HEK293 (cell line): ENCODE measurements around the gene RHBDL2.

Experiments used
- ELK4 ChIP-seq: IDR thresholded peaks from 2 replicates; pipeline ENCODE4 v1.6.1; 2011; ENCODE audit warnings: mild to moderate bottlenecking, low read depth, low read length, borderline replicate concordance
- GFI1B ChIP-seq: fragments of 450-650 bp; formaldehyde crosslinking; IDR thresholded peaks from 2 replicates; pipeline ENCODE4 v1.5.1; 2016; ENCODE audit warnings: missing biosample characterization, missing genetic modification characterization
- GLIS2 ChIP-seq: fragments of 450-650 bp; formaldehyde crosslinking; IDR thresholded peaks from 2 replicates; pipeline ENCODE4 v1.5.1; 2016; ENCODE audit warnings: missing biosample characterization, missing genetic modification characterization
- INSM2 ChIP-seq: fragments of 450-650 bp; formaldehyde crosslinking; IDR thresholded peaks from 2 replicates; pipeline ENCODE4 v1.5.1; 2016; ENCODE audit warnings: missing biosample characterization, missing genetic modification characterization
- KLF1 ChIP-seq: fragments of 450-650 bp; formaldehyde crosslinking; IDR thresholded peaks from 2 replicates; pipeline ENCODE4 v1.5.1; 2016; ENCODE audit warnings: missing biosample characterization, missing genetic modification characterization
- PRDM6 ChIP-seq: fragments of 450-650 bp; formaldehyde crosslinking; IDR thresholded peaks from 2 replicates; pipeline ENCODE4 v1.5.1; 2017; ENCODE audit warnings: missing biosample characterization, missing genetic modification characterization
- TSHZ1 ChIP-seq: fragments of 450-650 bp; formaldehyde crosslinking; IDR thresholded peaks from 2 replicates; pipeline ENCODE4 v1.5.1; 2016; ENCODE audit warnings: missing biosample characterization, missing genetic modification characterization, borderline replicate concordance
- YY2 ChIP-seq: fragments of 450-650 bp; formaldehyde crosslinking; IDR thresholded peaks from 2 replicates; pipeline ENCODE4 v1.5.1; 2016; ENCODE audit warnings: missing biosample characterization, missing genetic modification characterization
- ZFP3 ChIP-seq: fragments of 450-650 bp; formaldehyde crosslinking; IDR thresholded peaks from 2 replicates; pipeline ENCODE4 v1.5.1; 2016; ENCODE audit warnings: low read depth, missing biosample characterization, missing genetic modification characterization
- ZNF112 ChIP-seq: fragments of 450-650 bp; formaldehyde crosslinking; IDR thresholded peaks from 2 replicates; pipeline ENCODE4 v1.5.0; 2017; ENCODE audit warnings: missing biosample characterization, missing genetic modification characterization
- ZNF169 ChIP-seq: fragments of 450-650 bp; formaldehyde crosslinking; IDR thresholded peaks from 2 replicates; pipeline ENCODE4 v1.5.1; 2016; ENCODE audit warnings: missing biosample characterization, missing genetic modification characterization
- ZNF19 ChIP-seq: fragments of 450-650 bp; formaldehyde crosslinking; IDR thresholded peaks from 2 replicates; pipeline ENCODE4; 2016; ENCODE audit warnings: missing biosample characterization, missing genetic modification characterization, low read depth
- ZNF221 ChIP-seq: fragments of 450-650 bp; formaldehyde crosslinking; IDR thresholded peaks from 2 replicates; pipeline ENCODE4 v1.5.1; 2017; ENCODE audit warnings: missing biosample characterization, missing genetic modification characterization, borderline replicate concordance
- ZNF223 ChIP-seq: fragments of 450-650 bp; formaldehyde crosslinking; IDR thresholded peaks from 2 replicates; pipeline ENCODE4 v1.5.1; 2016; ENCODE audit warnings: missing biosample characterization, missing genetic modification characterization
- ZNF280C ChIP-seq: fragments of 450-650 bp; formaldehyde crosslinking; IDR thresholded peaks from 2 replicates; pipeline ENCODE4 v1.5.1; 2016; ENCODE audit warnings: missing biosample characterization, missing genetic modification characterization
- ZNF354C ChIP-seq: fragments of 450-650 bp; formaldehyde crosslinking; IDR thresholded peaks from 2 replicates; pipeline ENCODE4 v1.5.1; 2016; ENCODE audit warnings: missing biosample characterization, missing genetic modification characterization, low read depth, borderline replicate concordance
- ZNF37A ChIP-seq: fragments of 450-650 bp; IDR thresholded peaks from 2 replicates; pipeline ENCODE4 v1.5.1; 2018; ENCODE audit warnings: missing biosample characterization, missing genetic modification characterization
- ZNF416 ChIP-seq: fragments of 450-650 bp; formaldehyde crosslinking; IDR thresholded peaks from 2 replicates; pipeline ENCODE4 v1.5.1; 2016; ENCODE audit warnings: missing biosample characterization, missing genetic modification characterization
- ZNF426 ChIP-seq: fragments of 450-650 bp; formaldehyde crosslinking; IDR thresholded peaks from 2 replicates; pipeline ENCODE4 v1.5.1; 2017; ENCODE audit warnings: missing biosample characterization, missing genetic modification characterization, mild to moderate bottlenecking, inconsistent platforms, moderate library complexity
- ZNF473 ChIP-seq: fragments of 450-650 bp; formaldehyde crosslinking; IDR thresholded peaks from 2 replicates; pipeline ENCODE4 v1.5.1; 2017; ENCODE audit warnings: missing biosample characterization, missing genetic modification characterization
- ZNF544 ChIP-seq: fragments of 450-650 bp; formaldehyde crosslinking; IDR thresholded peaks from 2 replicates; pipeline ENCODE4 v1.5.0; 2017; ENCODE audit warnings: missing biosample characterization, missing genetic modification characterization
- ZNF549 ChIP-seq: fragments of 450-650 bp; IDR thresholded peaks from 2 replicates; pipeline ENCODE4 v1.5.1; 2018; ENCODE audit warnings: missing biosample characterization, missing genetic modification characterization, mild to moderate bottlenecking, inconsistent platforms, moderate library complexity
- ZNF585B ChIP-seq: fragments of 450-650 bp; formaldehyde crosslinking; IDR thresholded peaks from 2 replicates; pipeline ENCODE4 v1.5.1; 2016; ENCODE audit warnings: missing biosample characterization, missing genetic modification characterization
- ZNF629 ChIP-seq: fragments of 450-650 bp; formaldehyde crosslinking; IDR thresholded peaks from 2 replicates; pipeline ENCODE4 v1.5.1; 2017; ENCODE audit warnings: missing biosample characterization, missing genetic modification characterization
- ZNF654 ChIP-seq: fragments of 450-650 bp; formaldehyde crosslinking; IDR thresholded peaks from 2 replicates; pipeline ENCODE4 v1.5.1; 2016; ENCODE audit warnings: low read depth, missing biosample characterization, missing genetic modification characterization
- ZNF664 ChIP-seq: fragments of 450-650 bp; formaldehyde crosslinking; IDR thresholded peaks from 2 replicates; pipeline ENCODE4 v1.5.1; 2016; ENCODE audit warnings: missing biosample characterization, missing genetic modification characterization
- ZNF677 ChIP-seq: fragments of 450-650 bp; IDR thresholded peaks from 2 replicates; pipeline ENCODE4 v1.5.0; 2018; ENCODE audit warnings: missing biosample characterization, mild to moderate bottlenecking, missing genetic modification characterization, moderate library complexity
- ZNF76 ChIP-seq: fragments of 450-650 bp; formaldehyde crosslinking; IDR thresholded peaks from 2 replicates; pipeline ENCODE4; 2016; ENCODE audit warnings: low read depth, missing biosample characterization, missing genetic modification characterization, borderline replicate concordance
- ZSCAN5A ChIP-seq: fragments of 450-650 bp; formaldehyde crosslinking; IDR thresholded peaks from 2 replicates; pipeline ENCODE4 v1.5.1; 2016; ENCODE audit warnings: missing biosample characterization, missing genetic modification characterization

Gene RHBDL2

GRCh38 chr1:38858833-38859560 lies 82.6 kb downstream of the RHBDL2 start (continued):
- no peak for TF ChIP-seq ZSCAN5A
- TF ChIP-seq ZNF221 (tag by site-specific recombination): no peak
- peak; percentile 97 for TF ChIP-seq KLF1 (tag by site-specific recombination)
- no peak for TF ChIP-seq PRDM6
- TF ChIP-seq ZFP3: no peak
- TF ChIP-seq ELK4: no peak
- TF ChIP-seq ZNF473 (tag by site-specific recombination): no peak
- TF ChIP-seq INSM2: no peak
- no peak for TF ChIP-seq ZNF544 (tag by site-specific recombination)
- no peak for TF ChIP-seq ZNF354C (tag by site-specific recombination)
- no peak for TF ChIP-seq TSHZ1 (tag by site-specific recombination)
- TF ChIP-seq ZNF223 (tag by site-specific recombination): no peak
- no peak for TF ChIP-seq GFI1B (tag by site-specific recombination)
- TF ChIP-seq ZNF76 (tag by site-specific recombination): peak; percentile 52; the same call in 1 of the 2 replicates
- TF ChIP-seq ZNF416 (tag by site-specific recombination): no peak
- TF ChIP-seq ZNF677 (tag by site-specific recombination): no peak
- 0 out of 2 replicates have a peak, but pooled peaks have one; percentile 21 for TF ChIP-seq ZNF629
- no peak for TF ChIP-seq ZNF654
- no peak for TF ChIP-seq ZNF37A (tag by site-specific recombination)
- TF ChIP-seq YY2: no peak
- TF ChIP-seq ZNF280C (tag by site-specific recombination): no peak
- TF ChIP-seq GLIS2: peak; percentile 69; the same call in 1 of the 2 replicates
- no peak for TF ChIP-seq ZNF549
- no peak for TF ChIP-seq ZNF426
- TF ChIP-seq ZNF664 (tag by site-specific recombination): no peak
- TF ChIP-seq ZNF169 (tag by site-specific recombination): no peak
- TF ChIP-seq ZNF112 (tag by site-specific recombination): no peak
- no peak for TF ChIP-seq ZNF19
- TF ChIP-seq ZNF585B (tag by site-specific recombination): no peak
